T-helper 2 cell (primary cell): ENCODE data around the gene RUBCNL.

ENCODE experiments used
- DNase-seq, 5 experiments: peaks; one replicate each; pipeline versions ENCODE4 v3.0.0 to v3.0.0-alpha.2; 2012 to 2022

RUBCNL gene

DNA sequence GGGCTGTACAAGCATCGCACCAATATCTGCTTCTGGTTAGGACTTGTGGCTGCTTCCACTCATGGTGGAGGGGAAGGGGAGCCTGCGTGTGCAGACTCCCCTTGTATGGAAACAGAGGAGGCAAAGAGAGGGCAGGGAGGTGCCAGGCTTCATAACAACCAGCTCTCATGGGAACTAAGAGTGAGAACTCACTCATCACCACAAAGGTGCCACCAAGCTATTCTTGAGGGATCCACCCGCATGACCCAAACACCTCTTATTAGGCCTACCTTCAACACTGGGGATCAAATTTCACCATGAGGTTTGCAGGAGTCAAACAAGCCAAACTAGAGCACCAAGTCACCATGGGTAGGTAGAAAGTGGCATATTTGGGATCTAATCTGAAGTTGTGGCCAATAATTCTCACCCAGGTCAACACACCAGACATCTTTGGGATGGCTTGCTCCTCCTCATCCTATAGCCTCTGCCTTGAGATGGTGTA lies 46.4 kb downstream of the RUBCNL start:
- DNase-seq = no peak

DNA sequence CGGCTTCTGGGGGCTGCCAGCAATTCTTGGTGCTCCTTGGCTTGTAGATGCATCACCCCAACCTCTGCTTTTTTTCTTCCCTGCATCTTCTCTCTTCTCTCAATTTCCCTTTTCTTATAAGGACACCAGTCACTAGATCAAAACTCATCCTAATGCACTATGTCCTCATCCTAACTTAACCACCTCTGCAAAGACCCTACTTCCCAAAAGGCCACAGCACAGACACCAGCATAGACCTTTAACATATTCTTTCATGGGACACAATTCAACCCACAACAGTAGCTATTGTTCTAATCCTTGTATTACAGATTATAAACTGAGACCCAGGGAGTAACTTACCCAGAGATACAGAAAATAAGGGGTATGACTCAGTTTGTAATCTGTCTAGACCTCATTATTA lies 47.0 kb downstream of the RUBCNL start:
- DNase-seq = no peak

DNA sequence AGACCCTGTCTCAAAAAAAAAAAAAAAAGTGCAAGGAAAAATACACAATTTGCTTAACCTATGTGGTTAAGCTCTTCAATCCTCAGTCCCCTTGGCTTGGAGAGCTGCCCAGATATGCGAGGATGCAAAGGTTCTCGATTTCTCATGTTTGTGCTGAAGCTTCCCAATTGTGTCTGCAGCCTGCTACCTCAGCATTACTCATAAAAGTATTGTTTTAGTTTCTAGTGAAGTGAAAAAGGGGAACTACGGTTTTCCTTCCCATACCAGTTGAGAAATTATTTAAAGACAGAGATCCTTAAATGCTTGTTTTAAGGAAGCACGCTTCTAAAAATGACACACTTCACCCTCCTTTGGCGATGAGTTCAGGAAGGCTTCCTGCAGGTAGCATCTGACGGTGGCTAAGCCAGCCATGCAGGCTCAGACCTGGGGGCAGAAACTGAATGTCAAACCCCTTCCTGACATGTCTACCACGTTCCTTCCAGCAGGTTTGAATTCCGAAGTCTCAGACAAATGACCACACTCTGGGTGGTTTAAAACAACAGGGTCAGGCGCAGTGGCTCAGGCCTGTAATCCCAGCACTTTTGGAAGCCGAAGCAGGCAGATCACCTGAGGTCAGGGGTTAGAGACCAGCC lies 47.9 kb downstream of the RUBCNL start:
- DNase-seq = no peak

DNA sequence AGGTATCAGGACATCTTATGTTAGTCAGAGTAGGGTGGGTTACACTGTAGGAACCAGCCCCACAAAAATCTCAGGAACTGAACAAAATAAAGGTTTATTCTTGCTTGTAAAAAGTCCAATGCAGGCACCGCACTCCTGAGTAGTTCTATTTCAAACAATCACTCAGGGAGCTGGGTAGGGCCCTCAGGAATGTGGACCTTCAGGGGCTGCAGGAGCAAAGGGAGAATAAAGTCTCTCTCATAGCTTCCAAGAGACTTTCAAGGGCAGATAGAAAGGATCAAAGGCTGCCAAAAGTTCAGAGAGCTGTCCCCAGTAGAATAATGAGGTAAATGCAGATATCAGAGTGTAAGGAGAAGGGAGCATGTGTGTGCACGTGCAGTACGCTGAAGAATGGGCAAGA lies 49.4 kb downstream of the RUBCNL start:
- DNase-seq = no peak

DNA sequence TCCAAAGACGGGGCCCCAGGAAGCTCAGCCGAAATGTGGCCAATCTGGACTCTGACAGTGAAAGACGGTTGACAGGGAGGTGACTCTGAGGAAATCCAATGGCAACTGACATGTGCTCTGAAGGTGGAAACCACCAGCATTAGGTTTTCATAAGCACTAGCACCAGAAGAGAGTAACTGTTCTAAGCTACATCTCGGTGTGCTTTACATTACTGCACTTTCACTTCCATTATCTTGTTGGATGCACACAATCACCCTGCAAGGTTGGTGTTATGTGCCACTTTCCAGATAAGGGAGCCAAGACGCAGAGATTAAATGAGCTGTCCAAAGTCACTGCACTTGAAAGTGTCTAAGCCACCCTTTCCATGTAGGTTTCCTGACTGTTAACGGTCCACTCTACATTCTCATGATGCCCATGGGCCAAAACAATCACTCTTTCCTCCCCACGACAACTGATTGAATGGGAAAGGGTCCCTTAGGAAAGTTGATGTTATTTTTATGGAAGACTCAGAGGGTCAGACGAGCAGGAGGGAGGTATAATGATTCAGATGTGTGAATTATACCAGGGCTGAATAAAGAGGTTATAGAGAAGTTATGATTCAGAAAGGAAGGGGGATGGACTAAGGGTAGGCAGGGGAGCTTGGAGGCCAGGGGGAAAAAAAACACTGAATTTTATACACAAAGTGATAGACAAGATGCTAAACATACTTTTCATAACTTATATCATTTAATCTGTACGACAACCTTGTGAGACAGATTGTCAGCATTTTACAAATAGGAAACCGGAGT lies 52.8 kb downstream of the RUBCNL start:
- DNase-seq = no peak

DNA sequence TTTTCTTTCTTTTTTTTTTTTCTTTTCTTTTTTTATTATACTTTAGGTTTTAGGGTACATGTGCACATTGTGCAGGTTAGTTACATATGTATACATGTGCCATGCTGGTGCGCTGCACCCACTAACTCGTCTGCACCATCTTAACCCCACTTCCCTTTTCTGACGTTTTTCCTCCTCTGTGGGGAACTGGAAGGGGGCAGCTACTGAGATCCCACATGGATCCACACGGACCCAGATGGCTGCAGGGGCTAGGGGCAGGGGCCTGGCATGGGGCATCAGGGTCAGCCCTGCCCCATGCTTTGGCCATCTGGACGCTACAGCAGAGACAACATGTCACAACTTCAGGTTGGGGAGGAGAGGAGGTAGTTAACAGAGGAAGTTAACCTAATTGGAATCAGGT lies 54.3 kb downstream of the RUBCNL start:
- no peak for DNase-seq

DNA sequence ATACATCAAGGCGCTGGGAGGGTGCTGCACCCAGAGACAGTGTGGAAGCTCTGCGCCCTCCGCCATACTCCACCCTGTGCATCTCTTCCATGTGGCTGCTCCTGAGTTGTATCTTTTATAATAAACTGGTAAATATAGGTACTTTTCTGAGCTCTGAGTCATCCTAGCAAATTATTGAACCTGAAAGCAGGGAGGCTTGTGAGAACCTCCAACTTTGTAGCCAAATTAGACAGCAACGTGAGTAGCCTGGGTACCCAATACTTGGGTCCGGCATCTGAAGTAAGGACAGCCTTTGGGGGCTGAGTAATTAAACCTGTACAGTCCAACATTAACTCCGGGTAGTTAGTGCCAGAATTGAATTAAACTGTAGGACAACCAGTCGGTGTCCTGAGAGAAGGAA lies 57.4 kb downstream of the RUBCNL start:
- no peak for DNase-seq

DNA sequence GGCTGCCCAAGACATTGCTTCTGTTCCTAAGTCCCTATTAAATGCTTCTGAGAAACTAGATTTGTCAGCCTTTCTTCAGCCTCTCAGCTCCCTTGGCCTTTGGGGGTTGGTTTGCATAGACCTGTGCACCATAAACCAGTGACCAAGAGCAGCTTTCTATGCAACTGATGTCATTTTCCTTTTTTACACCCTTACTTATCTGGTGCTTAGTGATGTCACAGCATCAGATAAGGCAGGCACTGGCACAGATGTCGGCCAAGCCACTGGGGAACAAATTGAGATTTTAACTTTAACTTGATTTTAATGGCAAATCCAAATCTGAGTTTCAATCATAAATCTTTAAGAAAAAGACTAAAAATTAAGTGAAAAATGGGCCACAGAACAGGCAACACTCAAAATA lies 59.8 kb downstream of the RUBCNL start:
- DNase-seq = no peak

DNA sequence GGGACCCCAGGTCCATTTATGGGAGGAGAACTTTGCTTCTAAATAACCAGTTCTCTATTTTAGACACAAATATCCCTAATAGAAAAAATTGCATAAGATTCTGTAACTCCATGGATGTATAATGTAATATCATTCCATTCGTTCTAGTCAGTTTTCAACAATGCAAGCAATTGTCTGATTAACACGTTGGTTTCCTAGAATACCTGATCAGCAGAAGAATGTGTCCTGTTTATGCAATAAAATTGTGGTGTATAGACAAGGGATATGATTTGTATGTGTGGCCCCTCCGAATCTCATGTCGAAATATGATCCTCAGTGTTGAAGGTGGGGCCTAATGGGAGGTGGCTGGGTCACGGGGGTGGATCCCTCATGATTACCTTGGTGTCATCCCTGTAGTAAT lies 62.1 kb downstream of the RUBCNL start:
- no peak for DNase-seq

DNA sequence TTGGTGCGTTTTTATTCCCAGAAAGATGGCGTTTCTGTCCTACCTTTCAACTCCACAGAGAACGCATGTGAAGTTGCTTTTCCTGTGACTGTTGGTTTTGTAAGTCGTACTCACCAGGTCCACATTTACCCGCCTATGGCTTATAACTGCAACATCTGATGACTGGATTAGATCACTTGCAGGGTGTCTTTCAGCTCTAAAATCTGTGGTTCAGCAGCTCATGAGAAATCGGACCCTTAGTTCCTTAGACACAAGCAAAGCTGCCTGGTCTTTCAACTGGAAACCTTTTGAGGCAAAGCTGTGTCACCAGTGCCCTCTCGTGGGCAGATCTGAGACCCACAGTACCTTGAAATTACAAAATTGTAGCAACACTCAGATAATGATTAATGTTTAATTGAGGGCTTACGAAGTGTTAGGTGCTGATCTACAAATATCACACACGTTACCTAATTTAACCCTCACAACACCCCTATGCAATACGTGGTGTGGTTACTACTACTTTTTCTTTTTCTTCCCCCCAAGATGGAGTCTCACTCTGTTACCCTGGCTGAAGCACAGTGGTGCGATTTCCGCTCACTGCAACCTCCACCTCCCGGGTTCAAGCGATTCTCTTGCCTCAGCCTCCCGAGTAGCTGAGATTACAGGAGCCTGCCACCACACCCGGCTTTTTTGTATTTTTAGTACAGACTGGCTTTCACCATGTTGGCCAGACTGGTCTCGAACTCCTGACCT lies 65.4 kb downstream of the RUBCNL start:
- peak in 4 of 5 experiments; percentile 35 to 80 (median 48) for DNase-seq

DNA sequence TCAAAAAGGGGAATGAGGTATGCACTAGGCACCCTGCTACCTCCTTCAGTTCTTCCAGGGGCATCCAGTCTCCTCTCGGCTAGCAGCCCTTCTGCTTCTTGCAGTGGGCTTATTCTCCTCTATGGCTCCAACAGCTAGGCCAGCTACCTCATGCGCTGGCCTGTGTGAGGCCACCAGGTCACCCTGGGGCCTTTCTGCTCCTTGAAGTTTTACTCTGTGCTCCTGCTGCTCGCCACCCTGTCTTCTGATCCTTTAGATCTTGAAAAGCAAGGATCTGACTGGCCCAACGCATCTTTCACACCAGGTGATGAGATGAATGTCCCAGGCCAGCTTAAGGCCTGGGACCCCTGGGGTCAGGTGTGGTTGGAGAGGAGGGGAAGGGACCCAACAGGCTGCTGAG lies 66.2 kb downstream of the RUBCNL start:
- DNase-seq = no peak

DNA sequence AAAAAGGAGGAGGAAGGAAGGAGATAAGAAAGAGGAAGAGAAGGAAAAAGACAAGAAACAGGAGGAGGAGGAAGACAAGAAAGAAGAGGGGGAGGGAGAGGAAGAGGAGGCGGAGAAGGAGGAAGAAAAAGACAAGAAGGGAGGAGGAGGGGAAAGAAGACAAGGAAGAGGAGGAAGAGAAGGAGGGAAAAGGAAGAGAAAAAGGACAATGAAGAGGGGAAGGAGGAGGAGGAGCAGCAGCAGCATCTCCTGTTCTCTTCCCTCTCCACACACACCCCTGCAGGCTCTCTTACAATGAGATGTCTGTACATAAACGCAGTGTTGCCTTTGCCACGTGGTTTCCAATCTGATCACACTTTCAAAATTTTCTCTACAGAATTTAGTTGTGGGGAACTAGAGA lies 66.6 kb downstream of the RUBCNL start:
- DNase-seq = peak in 1 of 5 experiments; percentile 58

DNA sequence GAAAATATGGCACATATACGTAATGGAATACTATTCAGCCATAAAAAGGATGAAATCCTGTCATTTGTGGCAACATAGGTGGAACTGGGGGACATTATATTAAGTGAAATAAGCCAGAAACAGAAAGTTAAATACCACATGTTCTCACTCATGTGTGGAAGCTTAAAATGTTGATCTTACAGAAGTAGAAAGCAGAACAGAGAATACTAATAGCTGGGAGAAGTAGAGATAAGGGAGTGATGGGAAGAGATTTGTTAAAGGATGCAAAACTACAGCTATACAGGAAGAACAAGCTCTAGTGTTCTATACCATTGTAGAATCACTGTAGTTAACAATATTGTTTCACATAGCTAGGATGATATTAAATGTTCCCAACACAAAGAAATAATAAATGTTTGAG lies 68.1 kb downstream of the RUBCNL start:
- no peak for DNase-seq

DNA sequence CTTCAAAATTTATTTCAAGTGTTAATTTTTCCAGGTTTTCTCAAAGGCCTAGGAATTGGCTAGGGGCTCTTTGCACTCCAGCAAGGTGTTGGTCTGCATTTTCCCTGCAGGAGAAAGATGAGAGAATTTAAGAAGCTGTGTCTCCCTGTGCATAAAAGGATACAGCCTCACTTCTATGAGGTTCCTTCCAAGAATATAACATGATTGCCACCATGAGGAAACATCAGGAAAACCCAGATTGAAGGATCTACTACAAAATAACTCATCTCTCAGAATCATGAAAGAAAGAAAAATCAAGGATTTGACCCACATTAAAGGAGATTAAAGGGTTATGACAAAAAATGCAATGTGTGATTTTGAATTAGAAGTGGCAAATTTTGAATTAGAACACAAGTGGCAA lies 69.9 kb downstream of the RUBCNL start:
- DNase-seq = no peak

DNA sequence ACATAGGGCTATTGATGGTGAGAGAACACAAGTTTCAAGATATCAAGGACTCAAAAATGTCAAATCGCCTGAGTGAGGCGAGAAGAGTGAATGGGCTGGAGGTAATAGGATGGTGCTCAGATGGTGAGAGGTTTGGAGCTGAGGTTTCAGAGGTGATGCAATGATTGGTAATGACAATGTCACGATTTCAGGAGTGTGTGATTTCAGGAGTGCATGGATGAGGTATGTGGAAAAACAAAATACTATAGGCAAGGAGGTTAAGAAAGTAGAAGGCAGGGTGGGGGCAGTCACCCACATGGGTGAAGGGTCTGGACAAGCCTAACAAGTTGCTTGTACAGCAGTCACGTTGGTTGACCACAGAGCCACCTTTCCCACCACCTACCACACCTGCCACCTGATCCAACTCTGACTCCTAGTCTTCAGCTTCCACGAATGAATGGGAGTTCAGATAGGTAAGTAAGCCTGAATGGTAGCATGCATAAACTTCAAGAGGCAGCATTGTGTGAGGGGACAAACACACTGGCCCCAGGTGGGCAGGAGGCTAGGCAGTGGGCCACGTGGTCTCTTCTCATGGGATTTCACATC lies 71.5 kb downstream of the RUBCNL start:
- DNase-seq = no peak

DNA sequence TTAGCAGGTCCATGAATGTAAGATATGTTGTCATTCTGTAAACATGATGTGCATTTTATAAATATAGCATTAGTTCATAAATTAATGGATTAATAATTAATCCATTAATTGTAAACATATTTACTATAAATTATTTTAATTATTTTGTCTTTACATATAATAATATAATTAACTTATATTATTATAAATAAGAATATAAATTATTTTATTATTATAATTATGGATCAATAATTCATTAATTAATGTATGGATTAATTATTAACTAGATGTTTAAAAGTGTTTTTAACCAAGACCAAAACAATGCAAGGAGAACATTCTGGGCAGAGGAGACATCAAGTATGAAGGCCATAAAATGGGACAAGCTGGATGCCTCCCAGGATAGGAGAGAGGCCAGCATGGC lies 72.0 kb downstream of the RUBCNL start:
- DNase-seq = no peak

DNA sequence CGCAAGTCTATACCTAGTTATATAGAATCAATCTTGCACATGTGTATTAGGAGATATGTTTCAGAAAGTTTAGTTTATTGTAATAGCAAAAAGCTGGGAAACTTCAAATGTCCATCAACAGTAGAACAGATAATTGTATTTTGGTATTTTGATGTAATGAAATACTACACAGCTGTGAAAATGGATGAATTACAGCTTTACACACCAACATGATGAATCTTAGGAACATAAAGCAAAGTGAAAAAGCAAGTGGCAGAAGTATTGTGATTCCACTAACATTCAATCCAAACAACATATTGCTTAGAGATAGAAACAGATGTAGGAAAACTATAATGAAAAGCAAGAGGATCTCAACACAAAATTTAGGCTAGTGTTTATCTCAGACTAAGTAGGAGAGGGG lies 72.5 kb downstream of the RUBCNL start:
- DNase-seq = no peak

DNA sequence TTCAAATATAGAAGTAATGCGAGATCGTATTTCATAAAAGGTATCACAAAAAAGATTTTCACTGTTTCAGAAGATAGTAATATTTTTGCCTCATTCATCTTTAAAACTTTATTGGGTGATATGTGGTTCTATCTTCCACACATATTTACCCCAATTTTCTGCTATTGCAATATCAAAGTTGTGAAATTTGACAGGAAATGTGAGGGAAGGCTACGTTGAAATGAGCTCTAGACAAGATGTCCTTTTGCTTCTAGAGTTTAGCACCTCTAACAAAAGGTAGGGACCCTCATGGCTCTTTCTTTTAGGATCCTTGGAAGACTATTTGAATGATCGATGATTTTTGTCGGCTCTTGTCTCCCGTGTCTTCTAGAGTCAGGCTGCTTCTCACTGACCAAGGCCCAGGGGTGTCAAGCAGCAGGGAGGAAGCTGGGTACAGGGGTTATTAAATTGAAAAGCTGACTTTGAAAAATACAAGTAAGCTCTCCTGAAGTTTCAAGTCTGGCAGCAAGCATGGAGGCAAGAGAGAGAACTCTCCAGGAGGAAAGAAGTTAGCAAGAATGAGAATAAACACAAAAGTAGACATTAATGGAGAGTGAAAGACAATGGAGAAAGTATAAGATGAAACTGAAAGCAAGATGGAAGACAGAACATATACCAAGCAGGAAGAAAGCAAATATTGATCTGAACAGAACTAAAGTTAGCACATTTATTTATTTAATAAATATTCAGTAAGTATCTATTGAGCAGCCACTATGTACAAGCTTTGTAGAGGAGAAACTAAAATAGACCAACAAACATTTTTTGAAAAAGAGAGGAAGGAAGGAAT lies 73.4 kb downstream of the RUBCNL start:
- DNase-seq = no peak

DNA sequence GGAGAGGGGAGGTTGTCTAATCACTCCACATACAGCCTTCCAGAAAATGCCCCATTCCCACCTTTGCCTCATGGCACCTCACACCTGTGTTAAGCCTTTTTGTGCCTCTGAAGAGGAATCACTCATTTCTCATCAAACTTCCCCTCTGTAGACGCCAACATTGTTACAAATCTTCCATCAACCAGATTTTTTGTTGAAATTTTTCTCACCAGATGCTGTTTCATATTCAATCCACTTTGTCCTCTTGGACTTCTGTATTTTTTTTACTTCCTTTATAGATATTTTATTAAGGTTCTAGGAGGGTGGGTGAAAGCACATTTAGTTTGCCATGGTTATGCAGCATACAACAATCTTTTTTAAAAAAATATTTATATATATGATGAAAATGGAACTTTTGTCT lies 74.0 kb downstream of the RUBCNL start:
- DNase-seq = no peak

DNA sequence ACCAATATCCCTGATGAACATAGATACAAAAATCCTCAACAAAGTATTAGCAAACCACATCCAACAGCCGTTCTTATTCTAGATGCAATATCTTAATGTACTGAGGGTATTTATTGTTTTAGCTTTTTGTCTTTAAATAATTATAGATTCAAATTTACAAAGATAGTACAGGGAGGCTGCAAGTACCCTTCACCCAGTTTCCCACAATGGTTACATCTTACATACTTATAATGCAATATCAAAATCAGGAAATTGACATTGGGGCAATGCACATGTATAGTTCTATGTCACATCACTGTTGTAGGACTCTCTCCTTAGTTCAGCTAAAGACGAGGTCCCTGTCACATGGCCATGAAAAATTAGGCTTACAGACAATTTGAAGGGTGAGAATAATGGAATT lies 75.8 kb downstream of the RUBCNL start:
- DNase-seq = no peak

DNA sequence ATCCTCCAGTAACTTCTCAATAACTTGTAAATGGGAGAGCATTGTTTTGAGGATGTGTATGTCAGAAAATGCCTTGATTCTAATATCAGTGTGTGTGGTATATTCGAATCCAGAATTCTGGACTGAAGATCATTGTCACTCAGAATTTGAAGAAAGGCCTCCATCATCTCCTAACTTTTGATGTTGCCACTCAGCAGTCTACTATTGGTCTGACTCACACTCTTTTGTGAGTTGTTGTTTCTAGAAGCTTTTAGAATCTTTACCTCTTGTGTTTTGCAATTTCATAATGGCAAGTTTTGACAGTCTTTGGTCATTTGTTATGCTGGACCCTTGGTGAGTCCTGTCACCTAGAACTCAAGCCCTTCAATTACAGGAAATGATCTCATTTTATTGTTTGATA lies 77.0 kb downstream of the RUBCNL start:
- DNase-seq = no peak

DNA sequence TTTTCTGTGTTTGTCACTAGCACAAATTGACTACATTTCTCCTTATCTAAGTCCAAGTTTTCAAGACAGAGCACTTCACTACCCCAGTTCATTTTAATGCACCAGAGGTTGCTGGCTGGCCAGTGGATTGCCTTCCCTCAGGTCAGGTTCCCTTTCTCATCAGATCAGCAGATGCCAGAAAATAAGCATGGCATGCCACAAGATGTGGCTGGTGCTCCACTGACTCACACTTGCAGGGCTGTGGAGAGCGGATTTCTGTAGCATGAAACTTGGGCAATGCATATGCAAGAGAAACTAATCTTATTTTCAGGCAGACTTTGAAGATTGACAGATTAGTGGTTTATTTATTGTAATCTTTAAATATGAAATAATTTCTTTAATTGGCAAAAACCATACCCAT lies 79.5 kb downstream of the RUBCNL start:
- no peak for DNase-seq

DNA sequence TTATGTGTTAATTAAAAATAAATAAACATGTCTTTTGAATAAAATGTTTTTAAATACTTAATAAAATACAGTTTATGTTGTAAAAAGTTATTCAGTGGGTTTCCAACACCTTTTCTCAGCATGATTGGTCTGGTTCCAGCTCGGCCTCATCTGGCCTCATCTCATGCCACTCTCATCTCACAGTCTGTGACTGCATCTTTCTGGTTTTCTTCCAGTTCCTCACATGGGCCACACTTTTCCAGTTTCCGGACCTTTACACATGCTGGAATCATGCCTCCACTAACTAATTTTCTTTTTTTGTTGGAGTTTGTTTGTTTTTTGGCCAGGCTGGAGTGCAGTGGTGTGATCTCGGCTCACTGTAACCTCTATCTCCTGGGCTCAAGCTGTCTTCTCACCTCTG lies 82.5 kb downstream of the RUBCNL start:
- no peak for DNase-seq
